ENCODE results near the gene TRPM2.
"Not testable (repeated sequence)": the region's sequence is repeated elsewhere in the genome, so short reads cannot be mapped to it uniquely, and the experiment has no call there.

Gene TRPM2

GRCh38 chr21:44377201-44377921 lies 23.9 kb downstream of the TRPM2 start:
- no peak for FAIRE-seq

- FAIRE-seq, result no peak
Measured at GRCh38 chr21:44377922-44378645, 24.7 kb downstream of the TRPM2 start.

GRCh38 chr21:44378646-44379514 lies 25.5 kb downstream of the TRPM2 start:
- FAIRE-seq, result no peak

- FAIRE-seq, result no peak
Measured at GRCh38 chr21:44379515-44379848, 26.1 kb downstream of the TRPM2 start.

- no peak for FAIRE-seq
Measured at GRCh38 chr21:44379991-44380865, 26.8 kb downstream of the TRPM2 start.

GRCh38 chr21:44380876-44381275 lies 27.5 kb downstream of the TRPM2 start:
- FAIRE-seq, result no peak

GRCh38 chr21:44381874-44382273 lies 28.5 kb downstream of the TRPM2 start:
- no peak for FAIRE-seq

GRCh38 chr21:44382536-44382935 lies 29.1 kb downstream of the TRPM2 start:
- no peak for FAIRE-seq

GRCh38 chr21:44383216-44383615 lies 29.8 kb downstream of the TRPM2 start:
- FAIRE-seq, result no peak

- no peak for FAIRE-seq
Measured at GRCh38 chr21:44384968-44385367, 31.5 kb downstream of the TRPM2 start.

- FAIRE-seq, result no peak
Measured at GRCh38 chr21:44389335-44389734, 35.9 kb downstream of the TRPM2 start.

GRCh38 chr21:44390886-44391285 lies 37.5 kb downstream of the TRPM2 start:
- FAIRE-seq, result no peak

GRCh38 chr21:44391345-44392091 lies 38.1 kb downstream of the TRPM2 start:
- FAIRE-seq, result no peak

- no peak for FAIRE-seq
Measured at GRCh38 chr21:44392185-44392584, 38.8 kb downstream of the TRPM2 start.

- no peak for FAIRE-seq
Measured at GRCh38 chr21:44392916-44393315, 39.5 kb downstream of the TRPM2 start.

GRCh38 chr21:44394733-44395132 lies 41.3 kb downstream of the TRPM2 start:
- no peak for FAIRE-seq

GRCh38 chr21:44395260-44395659 lies 41.8 kb downstream of the TRPM2 start:
- FAIRE-seq, result no peak

- not testable (repeated sequence) for FAIRE-seq
Measured at GRCh38 chr21:44396803-44397202, 43.4 kb downstream of the TRPM2 start.

- FAIRE-seq, result no peak
Measured at GRCh38 chr21:44397431-44398031, 44.1 kb downstream of the TRPM2 start.

- FAIRE-seq, result no peak
Measured at GRCh38 chr21:44398499-44398898, 45.1 kb downstream of the TRPM2 start.
